Measurements from ENCODE around the gene EXTL2. TPM values are rescaled to one million over a fixed set of nuclear protein-coding genes. Genes with fewer than 3 reads are reported as not detected.

EXTL2 gene
- total and polyA plus RNA-seq, 9 of the 15 experiments (the other 6 are each of a cell fraction or from before 2014, with no cell fraction given) = 8.5 to 40.7 (median 26.0) TPM

DNA sequence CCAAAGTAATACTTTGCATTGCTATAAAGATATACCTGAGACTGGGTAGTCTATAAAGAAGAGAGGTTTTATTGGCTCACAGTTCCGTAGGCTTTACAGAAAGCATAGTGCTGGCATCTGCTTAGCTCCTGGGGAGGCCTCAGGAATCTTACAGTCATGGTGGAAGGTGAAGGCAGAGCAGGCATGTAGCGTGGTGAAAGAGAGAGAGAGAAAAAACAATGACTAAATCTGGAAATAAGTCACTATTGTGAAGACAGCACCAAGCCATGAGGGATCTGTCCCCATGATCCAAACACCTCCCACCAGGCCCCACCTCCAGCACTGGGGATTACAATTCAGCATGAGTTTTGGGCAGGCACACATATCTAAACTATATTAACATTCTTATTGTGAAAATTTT, 31.6 kb upstream of the EXTL2 start:
- 100% methylated on average over 2 of the region's 2 CpGs for WGBS (ENCODE audit: insufficient coverage, low coverage, missing lambda C conversion rate)
- no peaks in the 10 kb centered on the region for H3K4me1 ChIP-seq (replicated peaks in 1 of 2; ENCODE audit: control insufficient read depth in 2 of 2, insufficient read depth in 2 of 2, low read length in 2 of 2)
- TF ChIP-seq GABPB1 (CRISPR knock-in tag; IDR thresholded peaks at IDR 0.05) (no peak), MECOM (CRISPR knock-in tag; IDR thresholded peaks at IDR 0.05) (no peak), LARP7 (IDR thresholded peaks at IDR 0.05) (no peak), MTF1 (CRISPR knock-in tag; IDR thresholded peaks at IDR 0.05; ENCODE audit: borderline replicate concordance) (no peak), FUS (optimal IDR thresholded peaks at IDR 0.05; ENCODE audit: low read depth, low read length) (no peak), CCNT2 (IDR thresholded peaks at IDR 0.05; ENCODE audit: borderline replicate concordance, extremely low read depth, insufficient read length, low read depth, low read length) (no peak)
- no peak overlapping the region for H2AFZ ChIP-seq (ENCODE audit: low read depth, low read length)
- BruUV-seq (replicated peaks) = no TSS peak
- no peak overlapping the region for H3K4me3 ChIP-seq
- FAIRE-seq = no peak
- in situ Hi-C loops (cut with MboI) = no loop called here
- H3K4me2 ChIP-seq (ENCODE audit: insufficient read depth, low read length) = no peak overlapping the region
- POLR2A ChIA-PET = no interaction called here
- no peaks in the 10 kb centered on the region for H3K9me1 ChIP-seq (ENCODE audit: control insufficient read depth, insufficient read depth, low read length)
- CTCF ChIA-PET (ENCODE audit: low intra/inter-chr PET ratio) = no interaction called here
- no peaks in the 10 kb centered on the region for H3K79me2 ChIP-seq (ENCODE audit: control insufficient read depth, insufficient read depth, low read length)
- peaks cover 65% of the 10 kb centered on the region for H3K36me3 ChIP-seq (ENCODE audit: control insufficient read depth, insufficient read depth, low read length)
- no peak overlapping the region for H3K9ac ChIP-seq (ENCODE audit: insufficient read depth in 1 of 2, low read depth in 2 of 2, low read length in 2 of 2)
- no peak overlapping the region for H3K27ac ChIP-seq (ENCODE audit: extremely low read depth, low read depth, low read length)
- ATAC-seq = no peak
- H3K9me3 ChIP-seq (replicated peaks; ENCODE audit: control insufficient read depth, insufficient read depth, low read depth, low read length) = no peaks in the 10 kb centered on the region
- no peaks in the 10 kb centered on the region for H4K20me1 ChIP-seq (replicated peaks; ENCODE audit: control insufficient read depth, insufficient read depth, low read length)
- DNase-seq (ENCODE audit: extremely low read depth in 1 of 4, low spot score in 3 of 4) = no peak
- no peaks in the 10 kb centered on the region for H3K27me3 ChIP-seq (ENCODE audit: control insufficient read depth in 2 of 2, insufficient read depth in 2 of 2, low read length in 2 of 2)
- intact Hi-C loops (cut with micrococcal nuclease) = loop anchor here (5.0 kb wide), 1 partner anchor 211 kb away; no protein-coding TSS in a partner anchor

- Histone ChIP-seq H3K4me2 (ENCODE audit: insufficient read depth, low read length) (no peak overlapping the region), H4K20me1 (replicated peaks; ENCODE audit: control insufficient read depth, insufficient read depth, low read length) (no peaks in the 10 kb centered on the region), H3K9me3 (replicated peaks; ENCODE audit: control insufficient read depth, insufficient read depth, low read depth, low read length) (no peaks in the 10 kb centered on the region), H3K9ac (ENCODE audit: insufficient read depth in 1 of 2, low read depth in 2 of 2, low read length in 2 of 2) (no peak overlapping the region), H2AFZ (ENCODE audit: low read depth, low read length) (no peak overlapping the region), H3K27ac (ENCODE audit: extremely low read depth, low read depth, low read length) (no peak overlapping the region), H3K9me1 (ENCODE audit: control insufficient read depth, insufficient read depth, low read length) (no peaks in the 10 kb centered on the region), H3K36me3 (ENCODE audit: control insufficient read depth, insufficient read depth, low read length) (peaks cover 60% of the 10 kb centered on the region), H3K4me1 (replicated peaks in 1 of 2; ENCODE audit: control insufficient read depth in 2 of 2, insufficient read depth in 2 of 2, low read length in 2 of 2) (no peaks in the 10 kb centered on the region), H3K79me2 (ENCODE audit: control insufficient read depth, insufficient read depth, low read length) (no peaks in the 10 kb centered on the region), H3K4me3 (no peak overlapping the region), H3K27me3 (ENCODE audit: control insufficient read depth in 2 of 2, insufficient read depth in 2 of 2, low read length in 2 of 2) (no peaks in the 10 kb centered on the region)
- no peak for FAIRE-seq
- intact Hi-C loops (cut with micrococcal nuclease) = loop anchor here (5.0 kb wide), 1 partner anchor 212 kb away; no protein-coding TSS in a partner anchor
- BruUV-seq (replicated peaks) = no TSS peak
- ChIA-PET POLR2A (no interaction called here), CTCF (ENCODE audit: low intra/inter-chr PET ratio) (interaction anchor here (0.7 kb wide), 1 partner anchor 125 kb away, joined by 5 read pairs; no protein-coding TSS in a partner anchor)
- ATAC-seq = no peak
- 100% methylated on average over 2 of the region's 2 CpGs for WGBS (ENCODE audit: insufficient coverage, low coverage, missing lambda C conversion rate)
- no peak for DNase-seq (ENCODE audit: extremely low read depth in 1 of 4, low spot score in 3 of 4)
- in situ Hi-C loops (cut with MboI) = no loop called here
- no peak for TF ChIP-seq NONO (IDR thresholded peaks at IDR 0.05; ENCODE audit: low read depth in 2 of 2, low read length in 1 of 2)
- TF ChIP-seq MEIS2 (IDR thresholded peaks at IDR 0.05; ENCODE audit: partially characterized antibody) = no peak
- TF ChIP-seq, protein P1, sequence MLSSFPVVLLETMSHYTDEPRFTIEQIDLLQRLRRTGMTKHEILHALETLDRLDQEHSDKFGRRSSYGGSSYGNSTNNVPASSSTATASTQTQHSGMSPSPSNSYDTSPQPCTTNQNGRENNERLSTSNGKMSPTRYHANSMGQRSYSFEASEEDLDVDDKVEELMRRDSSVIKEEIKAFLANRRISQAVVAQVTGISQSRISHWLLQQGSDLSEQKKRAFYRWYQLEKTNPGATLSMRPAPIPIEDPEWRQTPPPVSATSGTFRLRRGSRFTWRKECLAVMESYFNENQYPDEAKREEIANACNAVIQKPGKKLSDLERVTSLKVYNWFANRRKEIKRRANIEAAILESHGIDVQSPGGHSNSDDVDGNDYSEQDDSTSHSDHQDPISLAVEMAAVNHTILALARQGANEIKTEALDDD (IDR thresholded peaks at IDR 0.05) = no peak
- no peak for TF ChIP-seq HEY1 (CRISPR knock-in tag; IDR thresholded peaks at IDR 0.05; ENCODE audit: borderline replicate concordance)
- TF ChIP-seq ZNF444 (CRISPR knock-in tag; IDR thresholded peaks at IDR 0.05) = no peak
- TF ChIP-seq CTCFL (IDR thresholded peaks at IDR 0.05; ENCODE audit: borderline replicate concordance, insufficient read depth, low read depth, low read length, poor library complexity, severe bottlenecking) = no peak
- no peak for TF ChIP-seq ADNP (tag; IDR thresholded peaks at IDR 0.05)
Observed at GRCh38 chr1:100924991-100925390, 30.3 kb upstream of the EXTL2 start.
